Raji (cell line): ENCODE data around the gene CCDC30.

Experiments
- POLR2A ChIP-seq: IDR thresholded peaks from 2 replicates; pipeline ENCODE4 v1.6.1; 2011; ENCODE audit warnings: low read depth, low read length, control low read depth; ENCODE audit not compliant: insufficient read depth

The CCDC30 gene

DNA sequence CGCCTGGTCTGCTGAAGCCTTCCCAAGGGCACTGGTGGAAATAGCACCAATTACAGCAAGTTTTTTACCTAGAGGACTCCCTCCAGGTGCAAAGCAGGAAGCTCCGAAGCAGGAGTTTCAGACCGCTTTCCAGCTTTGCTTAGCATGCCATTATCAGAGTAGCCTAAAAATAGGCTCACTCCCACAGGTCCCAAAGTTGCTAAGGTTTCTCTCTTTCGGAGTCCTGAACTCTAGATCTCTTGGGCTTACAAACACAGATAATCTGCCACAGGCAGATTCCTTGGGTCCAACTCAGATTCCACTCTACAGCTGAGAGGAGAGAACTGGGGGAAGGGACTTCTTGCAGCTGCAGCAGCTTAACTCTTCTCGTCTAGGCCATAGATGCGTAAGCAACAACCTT, 29.7 kb upstream of the CCDC30 start:
- no peak for TF ChIP-seq POLR2A

DNA sequence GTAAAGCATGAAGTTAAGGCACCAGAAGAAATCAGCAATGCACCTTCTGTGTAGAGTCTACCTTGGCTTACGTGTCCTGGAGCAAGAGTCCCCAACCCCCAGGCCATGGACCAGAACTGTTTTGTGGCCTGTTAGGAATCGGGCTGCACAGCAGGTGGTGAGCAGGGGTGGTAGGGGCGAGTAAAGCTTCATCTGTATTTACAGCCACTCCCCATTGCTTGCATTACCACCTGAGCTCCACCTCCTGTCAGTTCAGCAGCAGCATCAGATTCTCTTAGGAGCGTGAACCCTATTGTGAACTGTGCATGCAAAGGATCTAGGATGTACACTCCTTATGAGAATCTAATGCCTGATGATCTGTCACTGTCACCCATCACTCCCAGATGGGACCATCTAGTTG, 28.7 kb upstream of the CCDC30 start:
- TF ChIP-seq POLR2A = no peak

DNA sequence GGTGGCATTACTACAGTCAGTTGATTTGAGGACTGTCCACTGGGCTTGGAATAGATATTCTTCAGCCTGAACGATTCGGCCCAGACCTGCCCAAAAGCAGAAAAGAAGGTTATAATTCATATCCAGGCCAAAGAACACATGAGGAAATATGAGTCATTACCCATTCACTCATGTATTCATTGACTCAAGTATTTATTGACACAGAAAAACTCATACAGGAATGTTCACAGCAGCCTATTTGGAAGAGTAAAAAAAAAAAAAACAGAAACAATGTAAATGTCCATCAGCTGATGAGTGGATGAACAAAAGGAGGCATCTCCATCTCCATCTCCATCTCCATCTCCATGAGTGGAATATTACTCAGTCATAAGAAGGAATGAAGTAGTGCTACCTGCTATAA, 23.1 kb upstream of the CCDC30 start:
- TF ChIP-seq POLR2A = no peak

DNA sequence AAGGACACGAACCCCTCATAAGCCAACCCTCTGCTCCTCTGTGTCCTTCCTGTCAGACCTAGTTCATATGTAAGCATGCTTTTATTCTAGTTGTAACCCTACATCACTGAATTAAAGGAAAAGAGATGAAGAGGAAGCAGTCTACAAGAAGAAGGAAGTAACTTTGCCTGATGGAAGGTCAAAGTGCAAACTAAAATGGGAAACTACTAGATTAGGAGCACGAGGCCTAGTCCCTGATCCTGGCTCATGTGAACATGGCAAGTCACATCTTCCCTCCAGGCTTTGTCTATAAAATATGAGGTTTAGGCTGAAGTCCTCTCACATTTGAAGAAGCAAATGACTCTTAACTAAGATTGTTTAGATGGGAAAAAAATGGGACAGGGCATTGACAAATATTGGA, 20.4 kb upstream of the CCDC30 start:
- no peak for TF ChIP-seq POLR2A

DNA sequence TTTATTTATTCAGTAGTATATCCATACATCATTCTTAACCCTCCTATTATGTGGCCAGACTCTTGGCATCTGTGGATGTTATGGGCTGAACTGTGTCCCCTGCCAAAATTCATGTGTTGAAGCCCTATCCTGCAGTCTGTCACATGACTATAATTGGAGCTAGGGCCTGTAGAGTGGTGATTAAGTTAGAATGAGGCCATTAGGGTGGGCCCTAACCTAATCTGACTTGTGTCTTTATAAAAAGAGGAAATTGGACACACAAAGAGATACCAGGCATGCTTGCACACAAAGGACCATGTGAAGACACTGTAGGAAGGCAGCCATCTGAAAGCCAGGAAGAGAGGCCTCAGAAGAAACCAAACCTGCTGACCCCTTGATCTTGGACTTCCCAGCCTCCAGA, 13.8 kb upstream of the CCDC30 start:
- TF ChIP-seq POLR2A = no peak

DNA sequence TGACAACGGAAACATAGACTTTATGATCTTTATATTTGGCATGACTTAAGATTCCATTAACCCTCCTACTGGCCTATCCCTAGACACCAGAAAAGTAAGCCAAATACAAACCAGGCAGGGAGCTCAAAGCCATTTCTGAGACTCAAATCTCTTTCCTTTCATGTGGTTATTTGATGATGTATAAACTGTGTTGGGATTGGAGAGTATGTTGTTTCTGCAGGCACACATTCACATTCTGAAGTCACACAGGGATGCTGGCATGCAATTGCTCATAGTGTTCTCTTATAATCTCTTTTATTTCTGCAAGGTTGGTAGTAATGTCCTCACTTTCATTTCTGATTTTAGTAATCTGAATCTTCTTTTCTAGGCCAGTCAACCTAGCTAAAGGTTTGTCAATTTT, 13.0 kb upstream of the CCDC30 start:
- TF ChIP-seq POLR2A = no peak

DNA sequence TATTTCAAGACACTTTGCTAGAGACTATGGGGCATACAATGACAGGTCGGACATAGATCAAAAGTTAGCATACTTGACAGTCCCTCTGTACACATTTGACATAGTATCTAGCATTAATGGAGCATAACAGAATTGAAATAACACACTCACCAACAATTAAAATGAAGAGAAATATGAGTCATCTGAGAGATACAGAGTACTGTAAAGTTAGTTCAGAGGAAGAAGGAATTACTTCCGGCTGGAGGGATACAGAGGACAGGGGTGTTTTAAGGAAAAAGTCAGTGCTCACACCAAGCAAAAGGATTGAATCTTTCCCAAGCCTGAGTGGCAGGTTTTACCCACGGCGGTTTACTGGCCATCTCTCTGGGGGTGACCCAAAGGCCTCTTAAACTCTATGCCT, 9.7 kb upstream of the CCDC30 start:
- TF ChIP-seq POLR2A = no peak

DNA sequence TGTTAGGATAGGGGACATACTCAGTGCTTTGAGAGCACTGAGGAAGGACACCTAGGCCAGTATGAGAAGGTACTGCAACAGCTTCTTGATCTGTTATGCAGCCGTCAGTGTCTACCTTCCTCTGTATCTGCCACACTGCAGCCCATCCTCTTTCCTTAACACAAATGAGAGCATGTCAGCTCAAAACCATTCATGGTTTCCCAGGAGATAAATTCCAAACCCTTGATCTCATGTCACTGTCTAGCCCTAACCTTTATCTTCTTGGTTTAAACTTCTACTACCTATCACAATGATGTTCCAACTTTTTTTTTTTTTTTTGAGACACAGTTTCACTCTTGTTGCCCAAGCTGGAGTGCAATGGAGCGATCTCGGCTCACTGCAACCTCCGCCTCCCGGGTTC, 8.7 kb upstream of the CCDC30 start:
- TF ChIP-seq POLR2A = no peak

DNA sequence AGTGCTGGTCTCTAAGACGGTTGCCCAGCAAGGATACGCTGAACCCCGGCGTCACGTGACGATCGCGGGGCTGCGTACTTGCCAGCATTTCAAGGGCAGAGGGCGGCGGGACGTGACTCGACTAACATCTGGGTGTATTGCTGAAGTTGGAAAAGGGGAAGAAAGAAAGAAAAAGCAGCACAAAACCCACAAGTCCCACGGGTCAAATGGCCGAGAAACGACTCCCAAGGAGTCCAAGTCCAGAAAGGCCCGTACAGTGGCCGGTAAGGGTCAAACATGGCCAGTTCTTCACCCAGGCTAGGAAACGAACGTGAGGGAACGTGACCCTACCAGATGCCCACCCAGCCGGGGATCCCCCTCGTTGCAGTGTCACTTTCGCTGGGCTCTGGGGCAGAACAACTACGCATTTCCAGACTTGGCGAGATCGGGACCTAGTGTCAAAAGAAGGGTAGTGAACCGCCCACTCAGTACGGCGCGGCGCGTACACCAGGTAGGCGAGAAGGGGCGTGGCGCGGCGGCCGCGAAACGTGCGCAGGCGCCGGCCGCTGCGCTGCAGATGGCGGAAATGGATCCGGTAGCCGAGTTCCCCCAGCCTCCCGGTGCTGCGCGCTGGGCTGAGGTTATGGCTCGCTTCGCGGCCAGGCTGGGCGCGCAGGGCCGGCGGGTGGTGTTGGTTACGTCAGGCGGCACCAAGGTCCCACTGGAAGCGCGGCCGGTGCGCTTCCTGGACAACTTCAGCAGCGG, 6.9 kb upstream of the CCDC30 start, which contains the start of the genes PPCS and ZMYND12:
PPCS (plus strand) TSS at position 534 of the 744 bp plus-strand sequence; CDS start at position 557, 23 bp downstream.
ZMYND12 (minus strand) TSS at position 13 of the 744 bp plus-strand sequence. CDS start 25 bp downstream, outside the sequence.
- TF ChIP-seq POLR2A = peak; percentile 89

DNA sequence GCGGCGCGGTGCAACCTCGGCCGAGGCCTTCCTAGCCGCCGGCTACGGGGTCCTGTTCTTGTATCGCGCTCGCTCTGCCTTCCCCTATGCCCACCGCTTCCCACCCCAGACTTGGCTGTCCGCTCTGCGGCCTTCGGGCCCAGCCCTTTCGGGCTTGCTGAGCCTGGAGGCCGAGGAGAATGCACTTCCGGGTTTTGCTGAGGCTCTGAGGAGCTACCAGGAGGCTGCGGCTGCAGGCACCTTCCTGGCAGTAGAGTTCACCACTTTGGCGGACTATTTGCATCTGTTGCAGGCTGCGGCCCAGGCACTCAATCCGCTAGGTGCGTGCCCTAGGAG, 6.4 kb upstream of the CCDC30 start:
- no peak; the same call in 1 of the 2 replicates for TF ChIP-seq POLR2A

DNA sequence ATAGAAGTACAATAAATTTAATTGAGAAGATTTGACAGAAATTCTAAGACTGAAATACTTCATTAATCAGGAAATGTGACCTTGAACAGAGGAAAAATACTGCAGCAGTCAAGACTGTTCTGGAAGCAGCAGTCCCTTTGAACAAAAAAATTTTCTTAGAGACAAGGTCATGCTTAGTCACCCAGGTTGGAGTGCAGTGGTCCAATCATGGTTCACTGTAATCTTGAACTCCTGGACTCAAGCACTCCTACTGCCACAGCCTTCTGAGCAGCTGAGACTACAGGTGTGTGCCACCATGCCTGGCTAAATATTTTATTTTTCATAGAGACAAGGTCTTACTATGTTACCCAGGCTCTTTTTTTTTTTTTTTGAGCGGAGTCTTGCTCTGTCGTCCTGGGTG, 1.9 kb upstream of the CCDC30 start:
- no peak for TF ChIP-seq POLR2A

DNA sequence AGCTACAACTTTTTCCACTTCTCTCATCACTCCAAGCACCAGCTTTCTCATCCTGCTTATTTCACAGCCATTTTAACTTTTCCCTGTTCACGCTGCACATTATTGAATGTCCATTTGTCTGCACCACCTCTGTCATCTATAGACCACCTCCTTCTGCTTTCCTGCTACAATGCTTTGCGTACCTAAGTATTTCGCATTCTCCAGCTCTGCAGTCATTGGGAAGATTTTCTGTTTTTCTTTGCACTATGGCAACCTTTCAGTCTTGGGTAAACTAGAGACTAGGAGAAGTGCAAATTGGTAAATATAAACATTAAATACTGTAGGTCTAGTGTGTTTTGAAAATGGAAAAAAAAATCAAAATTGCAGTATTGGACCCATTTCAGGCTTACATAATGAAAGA, 835 bp downstream of the CCDC30 start:
- TF ChIP-seq POLR2A = no peak

DNA sequence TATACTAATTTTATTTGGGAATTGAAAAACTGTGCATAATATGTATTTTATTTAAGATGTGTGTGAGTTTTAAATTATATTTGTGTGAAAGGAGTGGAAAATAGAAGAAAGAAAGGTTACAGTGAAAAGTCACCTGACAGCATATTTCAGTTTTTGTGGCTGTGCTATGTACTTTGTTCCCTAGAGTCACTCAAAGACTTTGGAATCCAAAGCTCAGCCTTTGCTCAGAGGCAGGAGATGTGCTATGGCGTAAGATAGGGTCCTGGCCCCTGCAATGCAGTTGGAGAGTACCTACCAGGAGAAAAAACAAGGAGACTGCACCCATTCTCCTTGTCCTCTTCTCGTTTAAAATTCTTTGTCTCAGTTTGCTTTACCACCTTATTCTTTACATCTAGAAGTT, 2.9 kb downstream of the CCDC30 start:
- TF ChIP-seq POLR2A = no peak

DNA sequence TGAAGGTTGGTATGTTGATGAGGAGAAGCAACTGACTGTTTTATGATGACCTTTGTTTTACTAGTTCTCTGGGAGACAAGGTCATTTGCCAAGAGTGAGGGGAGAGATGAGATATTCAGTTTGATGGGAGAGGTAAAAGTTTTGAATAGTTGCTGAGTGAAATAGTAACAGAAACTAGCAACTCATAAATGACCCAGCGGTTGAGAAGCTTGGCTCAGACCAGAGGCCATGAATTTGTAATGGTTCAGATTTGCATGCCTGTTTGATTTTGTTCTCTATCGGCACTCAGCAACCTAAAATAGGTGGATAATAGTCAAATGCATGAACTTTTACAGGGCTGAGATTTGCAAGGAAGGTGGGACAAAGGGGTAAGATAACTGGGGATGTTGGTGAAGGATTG, 6.6 kb downstream of the CCDC30 start:
- TF ChIP-seq POLR2A = no peak

DNA sequence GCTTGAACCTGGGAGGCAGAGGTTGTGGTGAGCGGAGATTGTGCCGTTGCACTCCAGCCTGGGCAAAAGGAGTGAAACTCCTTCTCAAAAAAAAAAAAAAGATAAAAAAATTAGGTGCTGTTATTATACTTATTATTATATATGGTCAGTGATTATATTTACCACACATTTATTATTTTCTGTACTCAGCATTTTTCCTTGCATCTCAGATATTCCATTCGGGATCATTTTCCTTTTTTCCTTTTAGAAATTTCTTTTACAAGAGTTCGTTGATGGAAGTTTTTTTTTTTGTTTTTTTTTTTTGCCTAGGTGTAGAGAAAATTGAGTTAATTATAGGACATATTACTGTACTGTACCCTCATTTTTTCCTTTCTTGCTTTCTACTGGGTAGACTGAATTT, 13.5 kb downstream of the CCDC30 start:
- no peak for TF ChIP-seq POLR2A

DNA sequence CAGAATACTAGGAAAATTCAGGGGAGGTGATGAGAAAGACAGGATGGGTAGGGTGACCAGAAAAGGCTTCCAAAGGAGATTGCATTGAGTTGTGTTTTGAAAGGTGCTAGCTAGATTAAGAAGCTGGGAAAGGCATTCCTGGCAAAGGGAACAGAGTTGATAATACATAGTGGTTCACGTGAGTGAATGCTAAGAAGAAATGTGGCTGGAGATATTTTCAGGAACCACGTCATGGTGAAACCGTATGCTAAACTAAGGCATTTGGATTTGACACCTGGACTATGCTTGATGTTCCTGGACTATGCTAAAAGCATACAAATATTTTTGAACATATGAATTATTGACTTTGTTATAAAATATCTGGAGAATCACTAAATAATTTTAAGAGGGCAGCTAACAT, 14.7 kb downstream of the CCDC30 start:
- no peak for TF ChIP-seq POLR2A

DNA sequence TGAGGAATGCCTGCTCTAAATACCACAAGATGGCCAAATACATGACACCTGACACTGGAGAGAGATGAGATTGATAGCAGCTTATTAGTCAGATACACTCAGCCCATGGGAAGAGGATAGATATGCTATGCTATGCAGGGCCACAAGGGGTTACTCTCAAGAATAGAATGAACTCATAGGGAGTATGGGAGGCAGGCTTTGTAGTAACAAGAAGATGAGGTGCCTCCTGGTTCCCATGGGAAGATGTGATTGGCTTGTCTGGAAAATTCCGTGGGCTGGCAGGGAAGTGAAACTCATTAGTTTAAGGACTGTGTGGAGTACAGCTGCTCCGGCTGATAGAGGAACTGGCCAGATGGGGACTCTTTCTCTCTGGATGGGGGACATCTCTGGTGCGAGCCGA, 16.5 kb downstream of the CCDC30 start:
- TF ChIP-seq POLR2A = no peak

DNA sequence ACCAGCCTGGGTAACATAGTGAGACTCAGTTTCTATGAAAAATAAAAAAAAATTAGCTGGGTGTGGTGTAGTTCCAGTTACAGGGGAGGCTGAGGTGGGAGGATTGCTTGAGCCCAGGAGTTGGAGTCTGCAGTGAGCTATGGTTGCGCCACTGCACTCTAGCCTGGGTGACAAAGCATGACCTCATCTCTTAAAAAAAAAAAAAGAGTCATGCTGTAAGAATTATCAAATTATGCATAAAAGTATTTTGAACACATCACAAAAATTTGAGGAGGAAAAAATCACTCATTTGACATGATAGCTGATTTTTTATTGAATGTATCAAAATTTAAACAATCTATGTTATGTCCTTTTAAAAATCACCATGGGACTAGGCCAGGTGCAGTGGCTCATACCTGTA, 17.8 kb downstream of the CCDC30 start:
- no peak for TF ChIP-seq POLR2A

DNA sequence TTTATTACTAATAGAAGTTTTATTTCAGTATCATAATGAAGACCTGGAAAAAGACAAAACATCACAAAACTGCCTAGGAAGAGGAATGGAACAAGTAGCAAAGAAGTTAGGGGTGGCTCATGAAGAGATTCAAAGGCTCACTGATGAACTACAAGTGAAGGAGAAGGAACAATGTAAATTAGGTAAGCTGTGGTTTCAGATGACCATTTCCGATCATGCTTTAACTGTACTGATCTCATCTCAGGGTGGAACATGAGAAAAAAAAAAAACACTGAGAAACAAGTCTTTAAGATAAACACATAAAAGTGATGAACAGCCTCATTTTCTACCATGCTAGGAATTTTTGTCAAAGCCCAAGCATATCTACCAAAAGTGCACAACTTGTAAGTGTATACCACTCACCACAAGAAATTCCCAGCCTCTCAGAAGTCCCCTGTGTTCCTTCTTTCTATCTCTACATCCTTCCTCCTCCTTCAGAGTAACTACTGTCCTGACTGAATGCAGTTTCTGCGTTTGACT, 19.6 kb downstream of the CCDC30 start:
- TF ChIP-seq POLR2A = no peak
